SU-DHL-6 (cell line): ENCODE measurements around the gene KLHL20.
"Not testable (repeated sequence)": the region's sequence is repeated elsewhere in the genome, so short reads cannot be mapped to it uniquely, and the experiment has no call there.

Source experiments
- CTCF ChIP-seq: fragments of 200-600 bp; sonication (generic); IDR thresholded peaks from one replicate; pipeline ENCODE4 v1.5.1; 2017; ENCODE audit warnings: antibody characterized with exemption, mild to moderate bottlenecking, low read length, moderate library complexity; ENCODE audit not compliant: insufficient read depth, poor library complexity, severe bottlenecking
- EZH2phosphoT487 ChIP-seq: fragments of 200-600 bp; sonication (generic), shearing (Covaris generic); conservative IDR thresholded peaks from 2 replicates; pipeline ENCODE4 v1.6.1; 2018; ENCODE audit warnings: mild to moderate bottlenecking, antibody characterized with exemption, low read length, moderate library complexity, mixed read lengths

- TF ChIP-seq CTCF, EZH2phosphoT487: not testable (repeated sequence)
Observed at GRCh38 chr1:173799995-173800394, 85.2 kb downstream of the KLHL20 start.
